Stimulated activated CD8-positive, alpha-beta memory T cell treated with anti-CD3 and anti-CD28 coated beads, Interleukin-2, amount 100 ng/mL, for 1 hour (primary cell): Measurements from ENCODE around the gene SDR9C7.
"Not testable (repeated sequence)": the region's sequence is repeated elsewhere in the genome, so short reads cannot be mapped to it uniquely, and the experiment has no call there.

Experiments
- DNase-seq, 2 donors: peaks; one replicate each; pipeline ENCODE4 v3.0.0-alpha.2; 2020; ENCODE audit warnings: low read depth in 2 of 2

The SDR9C7 gene

GRCh38 chr12:56916296-56916995 is 17.8 kb downstream of the SDR9C7 start:
- no peak for DNase-seq

GRCh38 chr12:56914724-56915123 is 19.5 kb downstream of the SDR9C7 start:
- no peak for DNase-seq

GRCh38 chr12:56914256-56914655 is 20.0 kb downstream of the SDR9C7 start:
- DNase-seq, result no peak

GRCh38 chr12:56909403-56909802 is 24.8 kb downstream of the SDR9C7 start:
- not testable (repeated sequence) for DNase-seq

GRCh38 chr12:56908136-56908535 is 26.1 kb downstream of the SDR9C7 start:
- DNase-seq, result no peak

- DNase-seq, result no peak
Measured at GRCh38 chr12:56905852-56906251, 28.4 kb downstream of the SDR9C7 start.

GRCh38 chr12:56903374-56903773 is 30.8 kb downstream of the SDR9C7 start:
- no peak for DNase-seq

- DNase-seq, result not testable (repeated sequence)
Measured at GRCh38 chr12:56901313-56901712, 32.9 kb downstream of the SDR9C7 start.

- DNase-seq, result no peak
Measured at GRCh38 chr12:56900583-56900982, 33.6 kb downstream of the SDR9C7 start.

- no peak for DNase-seq
Measured at GRCh38 chr12:56898938-56899337, 35.3 kb downstream of the SDR9C7 start.

- DNase-seq, result no peak
Measured at GRCh38 chr12:56897844-56898361, 36.3 kb downstream of the SDR9C7 start.

GRCh38 chr12:56896082-56896481 is 38.1 kb downstream of the SDR9C7 start:
- no peak for DNase-seq

- no peak for DNase-seq
Measured at GRCh38 chr12:56894698-56895368, 39.4 kb downstream of the SDR9C7 start.

GRCh38 chr12:56891885-56892284 is 42.3 kb downstream of the SDR9C7 start:
- DNase-seq, result not testable (repeated sequence)

- no peak for DNase-seq
Measured at GRCh38 chr12:56886319-56886718, 47.9 kb downstream of the SDR9C7 start.

- no peak for DNase-seq
Measured at GRCh38 chr12:56885316-56885715, 48.9 kb downstream of the SDR9C7 start.

- no peak for DNase-seq
Measured at GRCh38 chr12:56884421-56884820, 49.8 kb downstream of the SDR9C7 start.

- not testable (repeated sequence) for DNase-seq
Measured at GRCh38 chr12:56882407-56882806, 51.8 kb downstream of the SDR9C7 start.

GRCh38 chr12:56880125-56880992 is 53.8 kb downstream of the SDR9C7 start:
- DNase-seq, result no peak

GRCh38 chr12:56879240-56880124 is 54.7 kb downstream of the SDR9C7 start:
- DNase-seq, result not testable (repeated sequence)

- no peak for DNase-seq
Measured at GRCh38 chr12:56878010-56878339, 56.2 kb downstream of the SDR9C7 start.
